IMR-90 (cell line): ENCODE data around the gene WFDC13. TPM values are rescaled to one million over a fixed set of nuclear protein-coding genes. Genes with fewer than 3 reads are reported as not detected.

Experiments
- ATAC-seq: fragments of 200-7000 bp; cut with Tn5 transposase; 2 replicates; pipeline ENCODE4 v1.9.1; 2020; ENCODE audit warnings: low read depth, mild to moderate bottlenecking, moderate library complexity
- BruUV-seq: library from RNA; stranded (reverse); fragments of 400-500 nt; replicated peaks from 2 replicates; lab custom pipeline; 2021; lab: Mats Ljungman, UMichigan
- CTCF ChIA-PET: fragments of 300-600 bp; formaldehyde crosslinking; extraction: SDS; loops from one replicate; lab custom pipeline; 2021; ENCODE audit warnings: antibody characterized with exemption; lab: Yijun Ruan, JAX
- POLR2A ChIA-PET: fragments of 300-600 bp; sonication (Branson Sonifier 250); formaldehyde crosslinking; loops from one replicate; lab custom pipeline; 2022; ENCODE audit warnings: antibody characterized with exemption; ENCODE audit not compliant: unreplicated experiment; lab: Charles Lee
- DNase-seq: peaks from one replicate; pipeline ENCODE4 v3.0.0; 2013
- H2AFZ ChIP-seq: replicated peaks from 2 replicates; pipeline ENCODE3; 2013; ENCODE audit warnings: low read length, mild to moderate bottlenecking; ENCODE audit not compliant: poor library complexity
- H2AK5ac ChIP-seq: 2 replicates; pipeline ENCODE4 v1.6.1; 2013; ENCODE audit warnings: low read depth, low read length, inconsistent platforms
- H2AK9ac ChIP-seq: replicated peaks from 2 replicates; pipeline ENCODE3; 2013; ENCODE audit warnings: mild to moderate bottlenecking, low read depth, low read length, moderate library complexity; ENCODE audit not compliant: poor library complexity
- H2BK120ac ChIP-seq: 2 replicates; pipeline ENCODE4 v1.6.1; 2013; ENCODE audit warnings: low read depth, low read length, inconsistent platforms
- H2BK15ac ChIP-seq: 3 replicates; pipeline ENCODE4 v1.6.1; 2013; ENCODE audit warnings: low read depth, low read length, inconsistent platforms
- H2BK20ac ChIP-seq: 2 replicates; pipeline ENCODE4 v1.6.1; 2013; ENCODE audit warnings: low read depth, mild to moderate bottlenecking, inconsistent platforms, low read length, moderate library complexity
- H2BK5ac ChIP-seq: 2 replicates; pipeline ENCODE4 v1.6.1; 2013; ENCODE audit warnings: mild to moderate bottlenecking, low read depth, low read length, inconsistent platforms; ENCODE audit not compliant: poor library complexity, severe bottlenecking
- H3K14ac ChIP-seq: replicated peaks from 2 replicates; pipeline ENCODE4 v1.6.1; 2013; ENCODE audit warnings: low read depth, low read length, inconsistent platforms
- H3K18ac ChIP-seq: 2 replicates; pipeline ENCODE4 v1.6.1; 2013; ENCODE audit warnings: low read depth, low read length, control low read depth
- H3K23ac ChIP-seq: 2 replicates; pipeline ENCODE4 v1.6.1; 2013; ENCODE audit warnings: low read depth, low read length, inconsistent platforms
- H3K27ac ChIP-seq: 2 replicates; pipeline ENCODE4 v1.5.1; 2013; ENCODE audit warnings: mild to moderate bottlenecking, control low read depth, low read length; ENCODE audit not compliant: insufficient read depth
- H3K27me3 ChIP-seq: 2 replicates; pipeline ENCODE4 v1.6.1; 2013; ENCODE audit warnings: low read length; ENCODE audit not compliant: control insufficient read depth, insufficient read depth
- H3K36me3 ChIP-seq: 2 replicates; pipeline ENCODE4 v1.6.1; 2013; ENCODE audit warnings: low read length, mixed read lengths; ENCODE audit not compliant: control insufficient read depth, insufficient read depth
- H3K4ac ChIP-seq: 2 replicates; pipeline ENCODE4 v1.6.1; 2013; ENCODE audit warnings: low read depth, low read length, inconsistent platforms
- H3K4me1 ChIP-seq: 2 replicates; pipeline ENCODE4 v1.6.1; 2013; ENCODE audit warnings: low read length, mixed read lengths; ENCODE audit not compliant: control insufficient read depth, insufficient read depth
- H3K4me2 ChIP-seq: 2 replicates; pipeline ENCODE4 v1.6.1; 2013; ENCODE audit warnings: low read depth, mild to moderate bottlenecking, control low read depth, low read length, moderate library complexity
- H3K4me3 ChIP-seq: 2 replicates; pipeline ENCODE4 v1.5.1; 2013; ENCODE audit warnings: low read depth, mild to moderate bottlenecking, control low read depth, low read length, moderate library complexity; ENCODE audit not compliant: insufficient read depth
- H3K56ac ChIP-seq: 2 replicates; pipeline ENCODE4 v1.6.1; 2013; ENCODE audit warnings: low read length, inconsistent platforms; ENCODE audit not compliant: insufficient read depth; ENCODE audit errors: extremely low read depth
- H3K79me1 ChIP-seq, 2 experiments: 2 replicates each; pipeline ENCODE4 v1.6.1; 2013; ENCODE audit warnings: low read length in 2 of 2, inconsistent platforms in 1 of 2, low read depth in 1 of 2
- H3K9ac ChIP-seq: 2 replicates; pipeline ENCODE4 v1.6.1; 2013; ENCODE audit warnings: low read depth, low read length, control low read depth
- H3K9me1 ChIP-seq: 2 replicates; pipeline ENCODE4 v1.6.1; 2013; ENCODE audit warnings: low read length, inconsistent platforms; ENCODE audit not compliant: insufficient read depth
- H3K9me3 ChIP-seq: 2 replicates; pipeline ENCODE4 v1.6.1; 2013; ENCODE audit warnings: low read length; ENCODE audit not compliant: control insufficient read depth, insufficient read depth
- H4K20me1 ChIP-seq: 2 replicates; pipeline ENCODE4 v1.6.1; 2013; ENCODE audit warnings: low read length, inconsistent platforms; ENCODE audit not compliant: insufficient read depth
- H4K5ac ChIP-seq: 2 replicates; pipeline ENCODE4 v1.6.1; 2013; ENCODE audit warnings: mild to moderate bottlenecking, low read depth, low read length, control low read depth
- H4K8ac ChIP-seq, 2 experiments: 2 replicates each; pipeline ENCODE4 v1.6.1; 2013; ENCODE audit warnings: low read depth in 2 of 2, low read length in 2 of 2, control low read depth in 1 of 2, inconsistent platforms in 1 of 2
- H4K91ac ChIP-seq: 2 replicates; pipeline ENCODE4 v1.6.1; 2013; ENCODE audit warnings: low read depth, low read length, inconsistent platforms; ENCODE audit not compliant: insufficient read depth
- ELK1 ChIP-seq: fragments of 150-350 bp; IDR thresholded peaks from 2 replicates; pipeline ENCODE4 v1.6.1; 2016; ENCODE audit warnings: low read depth, mild to moderate bottlenecking, low read length, moderate library complexity, borderline replicate concordance
- POLR2A ChIP-seq: IDR thresholded peaks from 2 replicates; pipeline ENCODE4 v1.6.1; 2012; ENCODE audit warnings: mild to moderate bottlenecking, low read depth, low read length
- RAD21 ChIP-seq: IDR thresholded peaks from 2 replicates; pipeline ENCODE4 v1.6.1; 2012; ENCODE audit warnings: low read length, improper control_type of control experiment
- RCOR1 ChIP-seq: IDR thresholded peaks from 2 replicates; pipeline ENCODE4 v1.6.1; 2012; ENCODE audit warnings: mild to moderate bottlenecking, low read length, improper control_type of control experiment; ENCODE audit not compliant: insufficient replicate concordance
- RFX5 ChIP-seq: IDR thresholded peaks from 2 replicates; pipeline ENCODE4 v1.8.0; 2012; ENCODE audit warnings: low read depth, mild to moderate bottlenecking, low read length, moderate library complexity
- WGBS, 2 experiments: methylation state at CpG; one replicate each; pipeline versions ENCODE4 v1.1.5 to v1.1.7; 2013; ENCODE audit warnings: missing lambda C conversion rate in 2 of 2; ENCODE audit not compliant: insufficient read length in 1 of 2; ENCODE audit errors: extremely low coverage in 2 of 2; 5-methylcytosine and 5-hydroxymethylcytosine counted together
- dilution Hi-C: fragments of 300-500 bp; cut with HindIII; formaldehyde crosslinking; loops from one replicate; pipeline ENCODE4 v1.14.3; 2018; ENCODE audit warnings: low sequenced_read_pairs; ENCODE audit not compliant: unreplicated experiment
- in situ Hi-C: fragments of 300-500 bp; cut with MboI; formaldehyde crosslinking; loops from 3 replicates; pipeline ENCODE4 v1.14.3; 2019; ENCODE audit warnings: low sequenced_read_pairs, inconsistent platforms, mixed read lengths
- intact Hi-C: fragments of 100-400 bp; cut with micrococcal nuclease; formaldehyde crosslinking; loops from 2 replicates; pipeline ENCODE4 v1.10.0; 2022
- microRNA-seq, 2 experiments: library from miRNA; stranded (forward) in 1 of 2; unstranded in 1 of 2; fragments of 10-50 nt in 1 of 2; fragments of <30 nt in 1 of 2; gene quantifications in 1 of 2; microRNA quantifications in 1 of 2; one replicate each; pipeline versions ENCODE3 to v1.1.0; 2013 to 2020; ENCODE audit not compliant: insufficient read depth in 1 of 2, insufficient read length in 1 of 2, unreplicated experiment in 1 of 2
- polyA plus RNA-seq, 3 experiments: library from polyadenylated mRNA; depleted of rRNA; stranded (reverse); fragments of >200 nt; gene quantifications; 2 replicates each; pipeline ENCODE4 v1.2.3, GENCODE V29; 2012; ENCODE audit warnings: low replicate concordance in 1 of 3
- small RNA-seq, 5 experiments: library from RNA; depleted of rRNA; stranded (forward); fragments of <200 nt; gene quantifications; one replicate each; pipeline ENCODE3, GENCODE V24; 2012
- total RNA-seq: library from RNA; depleted of rRNA; stranded (reverse); fragments of >200 nt; gene quantifications from 2 replicates; pipeline ENCODE4 v1.2.3, GENCODE V29; 2012; rRNA removed

The WFDC13 gene
- total and polyA plus RNA-seq, 2 of the 4 experiments (the other 2 are of a cell fraction), result not detected

GRCh38 chr20:45758096-45758495, 56.3 kb downstream of the WFDC13 start:
- H2BK20ac ChIP-seq, result no peak overlapping the region
- DNase-seq (no peak), ATAC-seq (no peak)
- H3K79me1 ChIP-seq, result no peaks in the 10 kb centered on the region
- no peak overlapping the region for H3K56ac ChIP-seq
- no peak overlapping the region for H3K4me2 ChIP-seq
- in situ Hi-C loops (loop anchor here (25.0 kb wide), 1 partner anchor 221 kb away; the partner anchor contains the start of genes EPPIN and WFDC6), intact Hi-C loops (no loop called here), dilution Hi-C loops (no loop called here)
- H2BK15ac ChIP-seq, result no peak overlapping the region
- no peak overlapping the region for H3K23ac ChIP-seq
- ChIA-PET CTCF (no interaction called here), POLR2A (no interaction called here)
- H2BK5ac ChIP-seq, result no peak overlapping the region
- H3K14ac ChIP-seq, result no peak overlapping the region
- no TSS peak for BruUV-seq
- no peaks in the 10 kb centered on the region for H4K20me1 ChIP-seq
- no peak overlapping the region for H4K5ac ChIP-seq
- no peak overlapping the region for H2AK9ac ChIP-seq
- WGBS, 2 experiments, result 80% methylated on average over 1 of the region's 4 CpGs; no CpG with 5 or more reads in 1 of the 2 experiments
- no peak overlapping the region for H3K27ac ChIP-seq
- H4K91ac ChIP-seq, result no peak overlapping the region
- H2BK120ac ChIP-seq, result no peak overlapping the region
- no peaks in the 10 kb centered on the region for H3K4me1 ChIP-seq
- H3K9me1 ChIP-seq, result no peaks in the 10 kb centered on the region
- no peaks in the 10 kb centered on the region for H3K36me3 ChIP-seq
- H3K4me3 ChIP-seq, result no peak overlapping the region
- H3K18ac ChIP-seq, result no peak overlapping the region
- H3K9me3 ChIP-seq, result no peaks in the 10 kb centered on the region
- no peak overlapping the region for H3K4ac ChIP-seq
- no peak overlapping the region for H4K8ac ChIP-seq
- TF ChIP-seq RAD21, result no peak
- no peak for TF ChIP-seq RCOR1
- TF ChIP-seq POLR2A, result no peak
- no peak for TF ChIP-seq ELK1
- no peak for TF ChIP-seq RFX5
- no peak overlapping the region for H2AK5ac ChIP-seq
- H3K9ac ChIP-seq, result no peak overlapping the region
- H2AFZ ChIP-seq, result no peak overlapping the region
- H3K27me3 ChIP-seq, result peaks cover 2% of the 10 kb centered on the region; the same call in 1 of the 2 replicates

Small RNA genes within 50 kb of the gene (microRNA-seq; reads per million reads assigned to microRNA genes)
- gene MIR3617 (ENCODE audit: insufficient read depth in 1 of 2, insufficient read length in 1 of 2, unreplicated experiment in 1 of 2) (0 to 2.9 reads per million in 2 experiments), gene SPINT5P (ENCODE audit: insufficient read depth, insufficient read length) (not detected)

Small RNA genes within 50 kb of the gene (small RNA-seq; reads per million reads assigned to genes)
- gene MIR3617, result 0 to 2.9 (median 0.04) reads per million in 5 experiments
- 0 reads per million in 5 experiments for gene SPINT5P

Other genes with a start within 250 kb of the WFDC13 start
- not detected in 2 replicates for gene WFDC2, start 232.3 kb upstream of the WFDC13 start, total RNA-seq
- not detected in 2 replicates for gene WFDC2, start 232.3 kb upstream of the WFDC13 start, polyA plus RNA-seq (2012; rRNA removed)
- not detected in 2 replicates for gene SPINT3, start 186.4 kb upstream of the WFDC13 start, total RNA-seq
- not detected in 2 replicates for gene SPINT3, start 186.4 kb upstream of the WFDC13 start, polyA plus RNA-seq (2012; rRNA removed)
- gene WFDC6, start 162.6 kb upstream of the WFDC13 start, total RNA-seq, result not detected in 2 replicates
- not detected in 2 replicates for gene WFDC6, start 162.6 kb upstream of the WFDC13 start, polyA plus RNA-seq (2012; rRNA removed)
- gene EPPIN, start 154.6 kb upstream of the WFDC13 start, total RNA-seq, result not detected in 2 replicates
- not detected in 2 replicates for gene EPPIN, start 154.6 kb upstream of the WFDC13 start, polyA plus RNA-seq (2012; rRNA removed)
- not detected in 2 replicates for gene WFDC8, start 122.8 kb upstream of the WFDC13 start, total RNA-seq
- gene WFDC8, start 122.8 kb upstream of the WFDC13 start, polyA plus RNA-seq (2012; rRNA removed), result not detected in 2 replicates
- not detected in 2 replicates for gene WFDC10A, start 72.3 kb upstream of the WFDC13 start, total RNA-seq
- gene WFDC10A, start 72.3 kb upstream of the WFDC13 start, polyA plus RNA-seq (2012; rRNA removed), result not detected in 2 replicates
- gene WFDC9, start 70.8 kb upstream of the WFDC13 start, total RNA-seq, result not detected in 2 replicates
- not detected in 2 replicates for gene WFDC9, start 70.8 kb upstream of the WFDC13 start, polyA plus RNA-seq (2012; rRNA removed)
- gene WFDC11, start 31.8 kb upstream of the WFDC13 start, total RNA-seq, result not detected in 2 replicates
- not detected in 2 replicates for gene WFDC11, start 31.8 kb upstream of the WFDC13 start, polyA plus RNA-seq (2012; rRNA removed)
- gene WFDC10B, start 3.0 kb downstream of the WFDC13 start, total RNA-seq, result not detected in 2 replicates
- gene WFDC10B, start 3.0 kb downstream of the WFDC13 start, polyA plus RNA-seq (2012; rRNA removed), result not detected in 2 replicates
- not detected in 2 replicates for gene SPINT4, start 20.3 kb downstream of the WFDC13 start, total RNA-seq
- gene SPINT4, start 20.3 kb downstream of the WFDC13 start, polyA plus RNA-seq (2012; rRNA removed), result not detected in 2 replicates
- gene WFDC3, start 89.8 kb downstream of the WFDC13 start, total RNA-seq, result 0.18 TPM in 1 of 2 replicates, not detected in the other
- 0.87 and 1.4 TPM in 2 replicates for gene WFDC3, start 89.8 kb downstream of the WFDC13 start, polyA plus RNA-seq (2012; rRNA removed)
- 17.8 and 19.4 TPM in 2 replicates for gene DNTTIP1, start 89.9 kb downstream of the WFDC13 start, total RNA-seq
- 51.0 and 53.7 TPM in 2 replicates for gene DNTTIP1, start 89.9 kb downstream of the WFDC13 start, polyA plus RNA-seq (2012; rRNA removed)
- 43.4 and 43.6 TPM in 2 replicates for gene UBE2C, start 110.6 kb downstream of the WFDC13 start, total RNA-seq
- gene UBE2C, start 110.6 kb downstream of the WFDC13 start, polyA plus RNA-seq (2012; rRNA removed), result 120 and 124 TPM in 2 replicates
- gene TNNC2, start 125.3 kb downstream of the WFDC13 start, total RNA-seq, result 0.28 TPM in 1 of 2 replicates, not detected in the other
- 0.46 and 0.53 TPM in 2 replicates for gene TNNC2, start 125.3 kb downstream of the WFDC13 start, polyA plus RNA-seq (2012; rRNA removed)
- 10.0 and 11.1 TPM in 2 replicates for gene SNX21, start 131.8 kb downstream of the WFDC13 start, total RNA-seq
- 17.9 and 19.2 TPM in 2 replicates for gene SNX21, start 131.8 kb downstream of the WFDC13 start, polyA plus RNA-seq (2012; rRNA removed)
- 27.8 and 29.8 TPM in 2 replicates for gene ACOT8, start 155.4 kb downstream of the WFDC13 start, total RNA-seq
- gene ACOT8, start 155.4 kb downstream of the WFDC13 start, polyA plus RNA-seq (2012; rRNA removed), result 47.5 and 54.3 TPM in 2 replicates
- gene ZSWIM3, start 155.6 kb downstream of the WFDC13 start, total RNA-seq, result 8.1 and 8.6 TPM in 2 replicates
- 2.8 and 3.3 TPM in 2 replicates for gene ZSWIM3, start 155.6 kb downstream of the WFDC13 start, polyA plus RNA-seq (2012; rRNA removed)
- gene ZSWIM1, start 179.2 kb downstream of the WFDC13 start, total RNA-seq, result 7.8 and 10.0 TPM in 2 replicates
- 4.2 and 4.6 TPM in 2 replicates for gene ZSWIM1, start 179.2 kb downstream of the WFDC13 start, polyA plus RNA-seq (2012; rRNA removed)
- gene SPATA25, start 185.6 kb downstream of the WFDC13 start, total RNA-seq, result 0.18 TPM in 1 of 2 replicates, not detected in the other
- gene SPATA25, start 185.6 kb downstream of the WFDC13 start, polyA plus RNA-seq (2012; rRNA removed), result 0.36 and 1.0 TPM in 2 replicates
- 0.56 and 1.1 TPM in 2 replicates for gene NEURL2, start 189.2 kb downstream of the WFDC13 start, total RNA-seq
- 2.0 and 2.5 TPM in 2 replicates for gene NEURL2, start 189.2 kb downstream of the WFDC13 start, polyA plus RNA-seq (2012; rRNA removed)
- 19.0 and 30.3 TPM in 2 replicates for gene CTSA, start 189.3 kb downstream of the WFDC13 start, total RNA-seq
- gene CTSA, start 189.3 kb downstream of the WFDC13 start, polyA plus RNA-seq (2012; rRNA removed), result 290 and 312 TPM in 2 replicates
- gene PLTP, start 210.1 kb downstream of the WFDC13 start, total RNA-seq, result 5.0 and 5.4 TPM in 2 replicates
- gene PLTP, start 210.1 kb downstream of the WFDC13 start, polyA plus RNA-seq (2012; rRNA removed), result 53.5 and 55.8 TPM in 2 replicates
- gene PCIF1, start 232.6 kb downstream of the WFDC13 start, total RNA-seq, result 5.4 and 6.1 TPM in 2 replicates
- gene PCIF1, start 232.6 kb downstream of the WFDC13 start, polyA plus RNA-seq (2012; rRNA removed), result 17.8 and 18.3 TPM in 2 replicates